GM23338 (cell line): Measurements from ENCODE around the gene TIRAP. TPM values are rescaled to one million over a fixed set of nuclear protein-coding genes. Genes with fewer than 3 reads are reported as not detected.

Experiments
- ATAC-seq: fragments of 200-7000 bp; cut with Tn5 transposase; 3 replicates; pipeline ENCODE4 v1.9.1; 2020
- DNase-seq: peaks from one replicate; pipeline ENCODE4 v3.0.0-alpha.2; 2015; ENCODE audit warnings: low spot score
- H2AFZ ChIP-seq: fragments of 200-600 bp; sonication (generic); 2 replicates; pipeline ENCODE4 v1.8.0; 2016; ENCODE audit warnings: antibody characterized with exemption, mild to moderate bottlenecking, moderate library complexity
- H3F3A ChIP-seq: fragments of 200-600 bp; sonication (generic); replicated peaks from 2 replicates; pipeline ENCODE4 v1.8.0; 2017; ENCODE audit warnings: antibody characterized with exemption, mixed run types, low read depth
- H3K27ac ChIP-seq: fragments of 200-600 bp; sonication (generic); 2 replicates; pipeline ENCODE4 v1.6.1; 2016; ENCODE audit warnings: low read depth
- H3K27me3 ChIP-seq: fragments of 200-600 bp; sonication (generic); 2 replicates; pipeline ENCODE4 v1.8.0; 2016; ENCODE audit warnings: mild to moderate bottlenecking, mixed run types, moderate library complexity; ENCODE audit not compliant: insufficient read depth
- H3K36me3 ChIP-seq: fragments of 200-600 bp; sonication (generic); 2 replicates; pipeline ENCODE4 v1.8.0; 2016; ENCODE audit warnings: mild to moderate bottlenecking; ENCODE audit not compliant: insufficient read depth
- H3K4me1 ChIP-seq: fragments of 200-600 bp; sonication (generic); 2 replicates; pipeline ENCODE4 v1.8.0; 2016; ENCODE audit warnings: mild to moderate bottlenecking, moderate library complexity; ENCODE audit not compliant: insufficient read depth
- H3K4me2 ChIP-seq: fragments of 200-600 bp; sonication (generic); 2 replicates; pipeline ENCODE4 v1.7.1; 2017; ENCODE audit warnings: mixed run types
- H3K4me3 ChIP-seq: fragments of 200-600 bp; sonication (generic); 2 replicates; pipeline ENCODE4 v1.6.1; 2016; ENCODE audit warnings: mixed run types
- H3K79me2 ChIP-seq: fragments of 200-600 bp; sonication (generic); replicated peaks from 2 replicates; pipeline ENCODE4 v1.8.0; 2017; ENCODE audit warnings: mild to moderate bottlenecking; ENCODE audit not compliant: insufficient read depth
- H3K9me2 ChIP-seq: fragments of 200-600 bp; sonication (generic); 2 replicates; pipeline ENCODE4 v1.8.0; 2017; ENCODE audit not compliant: insufficient read depth
- H4K20me1 ChIP-seq: fragments of 200-600 bp; sonication (generic); replicated peaks from 2 replicates; pipeline ENCODE4 v1.8.0; 2017; ENCODE audit warnings: mild to moderate bottlenecking; ENCODE audit not compliant: insufficient read depth
- H3K27ac Mint-ChIP-seq: 2 replicates; pipeline ENCODE4 v1.8.0; 2020; ENCODE audit warnings: inconsistent platforms, mild to moderate bottlenecking, moderate library complexity, mixed read lengths
- H3K27me3 Mint-ChIP-seq: 3 replicates; pipeline ENCODE4 v1.8.0; 2022; ENCODE audit warnings: low read depth, mild to moderate bottlenecking, moderate library complexity, mixed read lengths, inconsistent platforms; ENCODE audit not compliant: insufficient read depth, poor library complexity
- H3K36me3 Mint-ChIP-seq: 3 replicates; pipeline ENCODE4 v1.8.0; 2021; ENCODE audit warnings: low read depth, mild to moderate bottlenecking, inconsistent platforms, moderate library complexity, mixed read lengths
- H3K4me1 Mint-ChIP-seq: 3 replicates; pipeline ENCODE4 v1.8.0; 2020; ENCODE audit warnings: mild to moderate bottlenecking, inconsistent platforms, mixed read lengths
- H3K4me3 Mint-ChIP-seq: 3 replicates; pipeline ENCODE4 v1.8.0; 2021; ENCODE audit warnings: moderate library complexity, mild to moderate bottlenecking, inconsistent platforms, mixed read lengths
- H3K9me3 Mint-ChIP-seq: 3 replicates; pipeline ENCODE4 v1.8.0; 2020; ENCODE audit warnings: moderate library complexity, mild to moderate bottlenecking, inconsistent platforms, mixed read lengths
- EZH2 ChIP-seq: fragments of 200-600 bp; sonication (generic); IDR thresholded peaks from one replicate; pipeline ENCODE4 v1.8.0; 2017; ENCODE audit warnings: antibody characterized with exemption, mild to moderate bottlenecking, low read depth; ENCODE audit not compliant: unreplicated experiment
- EZH2phosphoT487 ChIP-seq: fragments of 200-600 bp; sonication (generic); IDR thresholded peaks from one replicate; pipeline ENCODE4 v1.8.1; 2018; ENCODE audit warnings: antibody characterized with exemption; ENCODE audit not compliant: unreplicated experiment
- JUNB ChIP-seq: IDR thresholded peaks from one replicate; pipeline ENCODE4 v1.6.1; 2016; ENCODE audit warnings: antibody characterized with exemption; ENCODE audit not compliant: unreplicated experiment
- POLR2AphosphoS5 ChIP-seq: IDR thresholded peaks from 2 replicates; pipeline ENCODE4 v1.6.1; 2016; ENCODE audit warnings: antibody characterized with exemption, low read depth
- STAT1 ChIP-seq: IDR thresholded peaks from one replicate; pipeline ENCODE4 v1.6.1; 2016; ENCODE audit warnings: antibody characterized with exemption; ENCODE audit not compliant: unreplicated experiment
- ZNF331 ChIP-seq: fragments of 250-450 bp; sonication (Bioruptor Pico); IDR thresholded peaks from 2 replicates; pipeline ENCODE4 v1.5.0; 2020; ENCODE audit warnings: low read depth, mild to moderate bottlenecking, moderate library complexity
- polyA plus RNA-seq: library from polyadenylated mRNA; unstranded; fragments of >200 nt; fragmentation: Nextera tagmentation; extraction: Ambion mirVana; gene quantifications from 2 replicates; pipeline ENCODE4 v1.2.1, GENCODE V29; 2016
- total RNA-seq: library from RNA; depleted of rRNA; stranded (reverse); fragments of >200 nt; shearing (Covaris generic); gene quantifications from 2 replicates; pipeline ENCODE4 v1.2.3, GENCODE V29; 2014
- TF ChIP-seq, protein P1 (sequence below): IDR thresholded peaks from one replicate; pipeline ENCODE4 v1.6.1; 2018; ENCODE audit warnings: antibody characterized with exemption; ENCODE audit not compliant: unreplicated experiment
- TF ChIP-seq, protein P2 (sequence below): IDR thresholded peaks from 2 replicates; pipeline ENCODE4 v1.6.1; 2016; ENCODE audit warnings: antibody characterized with exemption
- TF ChIP-seq, protein P3 (sequence below), 2 experiments: fragments of 200-600 bp in 1 of 2; sonication (generic) in 1 of 2; conservative IDR thresholded peaks; 2 replicates each; pipeline versions ENCODE4 v1.5.1 to v1.6.1; 2016 to 2017; ENCODE audit warnings: antibody characterized with exemption in 2 of 2, low read depth in 2 of 2, mild to moderate bottlenecking in 2 of 2, moderate library complexity in 1 of 2

The TIRAP gene
- total and polyA plus RNA-seq, 2 experiments from 2014 or later = 1.1 to 3.4 TPM

DNA sequence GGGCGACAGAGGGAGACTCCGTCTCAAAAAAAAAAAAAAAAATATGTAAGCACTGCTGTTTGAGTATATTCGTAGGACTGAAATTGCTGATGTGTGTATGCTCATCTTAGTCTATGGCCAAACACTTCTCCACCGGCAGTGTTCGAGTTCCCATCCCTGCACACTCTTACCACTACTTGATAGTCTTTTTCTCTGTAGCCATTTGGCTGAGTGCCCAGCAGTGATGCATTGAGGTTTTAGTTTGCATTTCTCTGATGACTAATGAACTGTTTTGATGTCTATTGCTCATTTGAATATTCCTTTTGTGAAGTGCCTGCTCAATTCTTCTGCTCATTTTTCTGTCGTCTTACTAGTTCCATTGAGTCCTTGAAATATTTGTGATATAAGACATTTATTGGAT, 1.9 kb downstream of the TIRAP start:
- no peak overlapping the region for H3K27ac Mint-ChIP-seq
- no peak overlapping the region for H3K4me3 Mint-ChIP-seq
- TF ChIP-seq EZH2 = no peak
- no peak for TF ChIP-seq EZH2phosphoT487
- TF ChIP-seq POLR2AphosphoS5 = no peak
- no peak for TF ChIP-seq JUNB
- no peak for TF ChIP-seq STAT1
- TF ChIP-seq, protein P1, sequence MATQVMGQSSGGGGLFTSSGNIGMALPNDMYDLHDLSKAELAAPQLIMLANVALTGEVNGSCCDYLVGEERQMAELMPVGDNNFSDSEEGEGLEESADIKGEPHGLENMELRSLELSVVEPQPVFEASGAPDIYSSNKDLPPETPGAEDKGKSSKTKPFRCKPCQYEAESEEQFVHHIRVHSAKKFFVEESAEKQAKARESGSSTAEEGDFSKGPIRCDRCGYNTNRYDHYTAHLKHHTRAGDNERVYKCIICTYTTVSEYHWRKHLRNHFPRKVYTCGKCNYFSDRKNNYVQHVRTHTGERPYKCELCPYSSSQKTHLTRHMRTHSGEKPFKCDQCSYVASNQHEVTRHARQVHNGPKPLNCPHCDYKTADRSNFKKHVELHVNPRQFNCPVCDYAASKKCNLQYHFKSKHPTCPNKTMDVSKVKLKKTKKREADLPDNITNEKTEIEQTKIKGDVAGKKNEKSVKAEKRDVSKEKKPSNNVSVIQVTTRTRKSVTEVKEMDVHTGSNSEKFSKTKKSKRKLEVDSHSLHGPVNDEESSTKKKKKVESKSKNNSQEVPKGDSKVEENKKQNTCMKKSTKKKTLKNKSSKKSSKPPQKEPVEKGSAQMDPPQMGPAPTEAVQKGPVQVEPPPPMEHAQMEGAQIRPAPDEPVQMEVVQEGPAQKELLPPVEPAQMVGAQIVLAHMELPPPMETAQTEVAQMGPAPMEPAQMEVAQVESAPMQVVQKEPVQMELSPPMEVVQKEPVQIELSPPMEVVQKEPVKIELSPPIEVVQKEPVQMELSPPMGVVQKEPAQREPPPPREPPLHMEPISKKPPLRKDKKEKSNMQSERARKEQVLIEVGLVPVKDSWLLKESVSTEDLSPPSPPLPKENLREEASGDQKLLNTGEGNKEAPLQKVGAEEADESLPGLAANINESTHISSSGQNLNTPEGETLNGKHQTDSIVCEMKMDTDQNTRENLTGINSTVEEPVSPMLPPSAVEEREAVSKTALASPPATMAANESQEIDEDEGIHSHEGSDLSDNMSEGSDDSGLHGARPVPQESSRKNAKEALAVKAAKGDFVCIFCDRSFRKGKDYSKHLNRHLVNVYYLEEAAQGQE = no peak
- TF ChIP-seq ZNF331 = no peak
- H3K27me3 Mint-ChIP-seq = peaks cover 24% of the 10 kb centered on the region
- H3K9me3 Mint-ChIP-seq = no peaks in the 10 kb centered on the region; the same call in 2 of the 3 replicates
- Histone ChIP-seq H3K4me3 (no peak overlapping the region), H3K27ac (no peak overlapping the region), H2AFZ (no peak overlapping the region), H3K79me2 (no peaks in the 10 kb centered on the region), H3K27me3 (peaks cover 19% of the 10 kb centered on the region), H4K20me1 (0 out of 2 replicates have a peak, but pooled peaks cover 4% of the 10 kb centered on the region), H3K4me1 (0 out of 2 replicates have a peak, but pooled peaks cover 7% of the 10 kb centered on the region), H3K9me2 (no peaks in the 10 kb centered on the region), H3K36me3 (no peaks in the 10 kb centered on the region), H3K4me2 (no peak overlapping the region), H3F3A (peaks cover 10% of the 10 kb centered on the region)
- ATAC-seq (no peak), DNase-seq (no peak)
- H3K36me3 Mint-ChIP-seq = no peaks in the 10 kb centered on the region; the same call in 2 of the 3 replicates
- H3K4me1 Mint-ChIP-seq = peaks cover 15% of the 10 kb centered on the region

DNA sequence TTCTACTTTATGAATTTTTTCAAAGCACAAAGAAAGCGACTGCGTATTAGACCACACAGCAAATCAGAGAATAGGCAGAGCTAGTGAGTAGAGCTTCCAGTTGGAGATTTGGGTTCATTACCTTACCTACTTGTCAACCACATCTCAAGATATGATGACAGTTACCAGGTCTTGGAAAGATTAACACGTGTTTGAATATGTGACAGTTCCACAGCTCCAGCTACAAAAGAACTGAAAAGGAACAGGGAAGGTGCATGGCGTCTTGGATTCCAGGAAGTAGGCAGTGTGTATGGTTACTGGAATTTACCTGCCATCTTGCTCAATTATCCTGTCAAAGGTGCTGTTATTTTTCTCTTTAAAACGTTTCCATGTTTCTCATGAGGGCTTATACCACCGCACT, 5.3 kb downstream of the TIRAP start:
- Histone ChIP-seq H3K4me3 (no peak overlapping the region), H3K9me2 (no peaks in the 10 kb centered on the region), H3K4me1 (no peaks in the 10 kb centered on the region), H3K79me2 (no peaks in the 10 kb centered on the region), H3K4me2 (no peak overlapping the region), H3K27ac (no peak overlapping the region), H2AFZ (no peak overlapping the region), H3K27me3 (peaks cover 5% of the 10 kb centered on the region; the same call in 1 of the 2 replicates), H3K36me3 (no peaks in the 10 kb centered on the region), H3F3A (peaks cover 9% of the 10 kb centered on the region; the same call in 1 of the 2 replicates), H4K20me1 (0 out of 2 replicates have a peak, but pooled peaks cover 4% of the 10 kb centered on the region)
- no peak overlapping the region for H3K27ac Mint-ChIP-seq
- no peak for ATAC-seq
- no peaks in the 10 kb centered on the region for H3K9me3 Mint-ChIP-seq
- DNase-seq = no peak
- peaks cover 3% of the 10 kb centered on the region; the same call in 2 of the 3 replicates for H3K4me1 Mint-ChIP-seq
- H3K4me3 Mint-ChIP-seq = no peak overlapping the region
- H3K27me3 Mint-ChIP-seq = peaks cover 12% of the 10 kb centered on the region
- peaks cover 4% of the 10 kb centered on the region for H3K36me3 Mint-ChIP-seq
- TF ChIP-seq, protein P2, sequence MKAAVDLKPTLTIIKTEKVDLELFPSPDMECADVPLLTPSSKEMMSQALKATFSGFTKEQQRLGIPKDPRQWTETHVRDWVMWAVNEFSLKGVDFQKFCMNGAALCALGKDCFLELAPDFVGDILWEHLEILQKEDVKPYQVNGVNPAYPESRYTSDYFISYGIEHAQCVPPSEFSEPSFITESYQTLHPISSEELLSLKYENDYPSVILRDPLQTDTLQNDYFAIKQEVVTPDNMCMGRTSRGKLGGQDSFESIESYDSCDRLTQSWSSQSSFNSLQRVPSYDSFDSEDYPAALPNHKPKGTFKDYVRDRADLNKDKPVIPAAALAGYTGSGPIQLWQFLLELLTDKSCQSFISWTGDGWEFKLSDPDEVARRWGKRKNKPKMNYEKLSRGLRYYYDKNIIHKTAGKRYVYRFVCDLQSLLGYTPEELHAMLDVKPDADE = no peak
- TF ChIP-seq EZH2phosphoT487 (no peak), JUNB (no peak), POLR2AphosphoS5 (no peak)
- TF ChIP-seq, protein P3, sequence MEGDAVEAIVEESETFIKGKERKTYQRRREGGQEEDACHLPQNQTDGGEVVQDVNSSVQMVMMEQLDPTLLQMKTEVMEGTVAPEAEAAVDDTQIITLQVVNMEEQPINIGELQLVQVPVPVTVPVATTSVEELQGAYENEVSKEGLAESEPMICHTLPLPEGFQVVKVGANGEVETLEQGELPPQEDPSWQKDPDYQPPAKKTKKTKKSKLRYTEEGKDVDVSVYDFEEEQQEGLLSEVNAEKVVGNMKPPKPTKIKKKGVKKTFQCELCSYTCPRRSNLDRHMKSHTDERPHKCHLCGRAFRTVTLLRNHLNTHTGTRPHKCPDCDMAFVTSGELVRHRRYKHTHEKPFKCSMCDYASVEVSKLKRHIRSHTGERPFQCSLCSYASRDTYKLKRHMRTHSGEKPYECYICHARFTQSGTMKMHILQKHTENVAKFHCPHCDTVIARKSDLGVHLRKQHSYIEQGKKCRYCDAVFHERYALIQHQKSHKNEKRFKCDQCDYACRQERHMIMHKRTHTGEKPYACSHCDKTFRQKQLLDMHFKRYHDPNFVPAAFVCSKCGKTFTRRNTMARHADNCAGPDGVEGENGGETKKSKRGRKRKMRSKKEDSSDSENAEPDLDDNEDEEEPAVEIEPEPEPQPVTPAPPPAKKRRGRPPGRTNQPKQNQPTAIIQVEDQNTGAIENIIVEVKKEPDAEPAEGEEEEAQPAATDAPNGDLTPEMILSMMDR (conservative IDR thresholded peaks at IDR 0.05; ENCODE audit: low read depth in 2 of 2) = no peak
- TF ChIP-seq, protein P1 = no peak
